Calu3 (cell line): ENCODE measurements around the gene CCDC73. TPM values are rescaled to one million over a fixed set of nuclear protein-coding genes. Genes with fewer than 3 reads are reported as not detected.

Experiments used
- BruUV-seq: library from RNA; stranded (reverse); fragments of 400-500 nt; replicated peaks from 2 replicates; lab custom pipeline; 2021; lab: Mats Ljungman, UMichigan
- CTCF ChIA-PET: fragments of 300-600 bp; sonication (Branson Sonifier 250); formaldehyde crosslinking; loops from one replicate; lab custom pipeline; 2022; ENCODE audit warnings: antibody characterized with exemption; lab: Charles Lee
- DNase-seq: peaks from one replicate; pipeline ENCODE4 v3.0.0; 2022
- H3K27ac Mint-ChIP-seq: one replicate; pipeline ENCODE4 v1.8.0; 2022; ENCODE audit warnings: mixed read lengths; ENCODE audit not compliant: unreplicated experiment
- H3K27me3 Mint-ChIP-seq: one replicate; pipeline ENCODE4 v1.8.0; 2022; ENCODE audit warnings: mixed read lengths; ENCODE audit not compliant: unreplicated experiment
- H3K36me3 Mint-ChIP-seq: one replicate; pipeline ENCODE4 v1.8.0; 2022; ENCODE audit warnings: mild to moderate bottlenecking, moderate library complexity, mixed read lengths; ENCODE audit not compliant: insufficient read depth, unreplicated experiment
- H3K4me1 Mint-ChIP-seq: one replicate; pipeline ENCODE4 v1.8.0; 2022; ENCODE audit warnings: mild to moderate bottlenecking, low read depth, mixed read lengths; ENCODE audit not compliant: unreplicated experiment
- H3K4me3 Mint-ChIP-seq: one replicate; pipeline ENCODE4 v1.8.0; 2022; ENCODE audit warnings: mild to moderate bottlenecking, low read depth, moderate library complexity, mixed read lengths; ENCODE audit not compliant: unreplicated experiment
- H3K9me3 Mint-ChIP-seq: one replicate; pipeline ENCODE4 v1.8.0; 2022; ENCODE audit warnings: low read depth, mixed read lengths; ENCODE audit not compliant: unreplicated experiment
- intact Hi-C: fragments of 100-400 bp; cut with micrococcal nuclease; formaldehyde crosslinking; loops from one replicate; pipeline ENCODE4 v1.10.0; 2022; ENCODE audit not compliant: unreplicated experiment
- total RNA-seq: library from RNA; stranded (reverse); gene quantifications from 2 replicates; pipeline ENCODE4 v1.2.3, GENCODE V29; 2022
- TF ChIP-seq, protein P1 (sequence below): fragments of 200-600 bp; IDR thresholded peaks from one replicate; pipeline ENCODE4 v1.8.0; 2022; ENCODE audit warnings: antibody characterized with exemption; ENCODE audit not compliant: unreplicated experiment

The CCDC73 gene
- total RNA-seq, 1 experiment from 2014 or later: not detected

DNA sequence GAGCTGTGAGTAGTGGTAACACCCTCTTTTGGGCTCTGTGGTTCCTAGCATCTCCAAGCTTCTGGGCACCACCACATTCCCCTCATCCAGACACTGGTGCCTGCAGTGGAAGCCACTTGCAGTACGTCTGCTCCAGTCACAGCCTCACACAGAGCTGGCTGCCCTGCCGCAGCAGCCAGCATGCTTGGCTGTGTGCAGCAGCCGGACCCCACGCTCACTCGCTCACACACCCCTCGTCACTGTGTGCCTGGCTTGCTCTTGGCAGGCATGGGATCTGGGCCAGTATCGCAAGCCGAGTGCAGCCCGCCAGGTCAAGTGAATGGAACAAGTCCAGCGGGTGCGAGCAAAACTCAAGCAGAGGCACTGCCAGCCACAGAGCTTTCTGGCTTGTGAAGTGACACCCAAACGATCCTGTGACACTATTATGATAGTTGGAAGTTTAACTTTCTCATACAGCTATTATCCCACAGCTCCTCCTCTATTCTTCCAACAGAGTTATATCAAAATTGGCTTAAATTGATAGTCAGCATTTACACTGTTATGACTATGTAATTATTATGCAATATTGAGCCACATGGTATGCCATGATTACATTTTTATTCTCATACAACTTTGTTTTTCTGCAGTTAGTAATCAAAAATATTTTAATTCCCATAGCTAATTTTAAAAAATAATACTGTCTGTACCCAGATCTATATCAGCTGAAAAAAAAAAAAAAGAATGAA lies 89.0 kb downstream of the CCDC73 start:
- no peak for DNase-seq
- CTCF ChIA-PET: interaction anchor here (0.6 to 1.2 kb wide), 2 partner anchors 9 to 614 kb away, joined by 3 to 6 read pairs; no protein-coding TSS in a partner anchor

DNA sequence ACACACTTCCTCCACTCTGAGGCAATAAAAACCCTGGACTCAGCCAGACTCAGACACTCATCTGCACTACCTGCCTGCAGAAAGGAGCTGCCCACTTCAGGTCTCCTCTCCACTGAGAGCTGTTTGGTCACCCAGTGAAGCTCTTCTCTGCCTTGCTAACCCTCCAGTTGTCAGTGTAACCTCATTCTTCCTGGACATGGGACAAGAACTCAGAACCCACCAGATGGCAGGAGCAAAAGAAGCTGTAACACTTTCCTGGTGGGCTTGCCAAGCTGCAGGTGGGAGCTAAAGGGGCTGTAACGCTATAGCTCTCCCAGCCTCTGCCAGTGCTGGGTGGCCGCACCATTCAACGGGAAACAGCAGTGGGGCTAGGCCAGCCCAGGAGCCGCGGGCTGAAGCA lies 89.7 kb downstream of the CCDC73 start:
- CTCF ChIA-PET: no interaction called here
- peaks cover 6% of the 10 kb centered on the region for H3K36me3 Mint-ChIP-seq
- TF ChIP-seq, protein P1, sequence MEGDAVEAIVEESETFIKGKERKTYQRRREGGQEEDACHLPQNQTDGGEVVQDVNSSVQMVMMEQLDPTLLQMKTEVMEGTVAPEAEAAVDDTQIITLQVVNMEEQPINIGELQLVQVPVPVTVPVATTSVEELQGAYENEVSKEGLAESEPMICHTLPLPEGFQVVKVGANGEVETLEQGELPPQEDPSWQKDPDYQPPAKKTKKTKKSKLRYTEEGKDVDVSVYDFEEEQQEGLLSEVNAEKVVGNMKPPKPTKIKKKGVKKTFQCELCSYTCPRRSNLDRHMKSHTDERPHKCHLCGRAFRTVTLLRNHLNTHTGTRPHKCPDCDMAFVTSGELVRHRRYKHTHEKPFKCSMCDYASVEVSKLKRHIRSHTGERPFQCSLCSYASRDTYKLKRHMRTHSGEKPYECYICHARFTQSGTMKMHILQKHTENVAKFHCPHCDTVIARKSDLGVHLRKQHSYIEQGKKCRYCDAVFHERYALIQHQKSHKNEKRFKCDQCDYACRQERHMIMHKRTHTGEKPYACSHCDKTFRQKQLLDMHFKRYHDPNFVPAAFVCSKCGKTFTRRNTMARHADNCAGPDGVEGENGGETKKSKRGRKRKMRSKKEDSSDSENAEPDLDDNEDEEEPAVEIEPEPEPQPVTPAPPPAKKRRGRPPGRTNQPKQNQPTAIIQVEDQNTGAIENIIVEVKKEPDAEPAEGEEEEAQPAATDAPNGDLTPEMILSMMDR: no peak
- no peaks in the 10 kb centered on the region for H3K27me3 Mint-ChIP-seq
- H3K4me3 Mint-ChIP-seq: no peak overlapping the region
- no peak for DNase-seq
- peaks cover 2% of the 10 kb centered on the region for H3K9me3 Mint-ChIP-seq
- intact Hi-C loops: loop anchor here (5.0 to 10.0 kb wide), 2 partner anchors 117 to 380 kb away; no protein-coding TSS in a partner anchor
- BruUV-seq: no TSS peak
- peaks cover 37% of the 10 kb centered on the region for H3K4me1 Mint-ChIP-seq
- no peak overlapping the region for H3K27ac Mint-ChIP-seq

More for the DNA sequence above, 89.0 kb downstream of the CCDC73 start:
- H3K4me1 Mint-ChIP-seq: peaks cover 37% of the 10 kb centered on the region
- intact Hi-C loops: loop anchor here (5.0 to 10.0 kb wide), 2 partner anchors 118 to 381 kb away; no protein-coding TSS in a partner anchor
- peaks cover 6% of the 10 kb centered on the region for H3K36me3 Mint-ChIP-seq
- H3K27me3 Mint-ChIP-seq: no peaks in the 10 kb centered on the region
- no peak overlapping the region for H3K4me3 Mint-ChIP-seq
- TF ChIP-seq, protein P1: no peak
- H3K27ac Mint-ChIP-seq: peak overlapping the region; percentile 75
- peaks cover 2% of the 10 kb centered on the region for H3K9me3 Mint-ChIP-seq
- no TSS peak for BruUV-seq

DNA sequence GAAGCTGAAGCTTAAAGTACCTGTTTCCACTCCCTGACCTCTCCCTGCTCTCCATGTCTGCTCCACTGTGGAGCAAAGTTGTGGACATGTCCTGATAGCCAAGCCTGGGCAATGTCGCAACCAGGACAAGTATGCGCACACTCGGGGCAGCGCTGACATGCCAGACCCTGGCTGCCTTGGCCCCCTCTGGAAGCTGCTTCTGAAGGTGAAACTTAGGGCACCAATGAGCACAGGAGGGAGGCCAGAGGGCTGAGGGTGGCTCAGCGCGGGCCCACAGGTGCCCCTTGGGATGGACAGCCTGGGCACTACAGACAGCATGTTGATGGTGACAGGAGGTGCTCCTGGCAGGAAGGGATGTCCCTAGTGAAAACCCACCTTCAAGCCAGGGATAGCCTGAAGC lies 90.2 kb downstream of the CCDC73 start:
- peaks cover 2% of the 10 kb centered on the region for H3K9me3 Mint-ChIP-seq
- intact Hi-C loops: loop anchor here (10.0 kb wide), 1 partner anchor 379 kb away; no protein-coding TSS in a partner anchor
- CTCF ChIA-PET: no interaction called here

DNA sequence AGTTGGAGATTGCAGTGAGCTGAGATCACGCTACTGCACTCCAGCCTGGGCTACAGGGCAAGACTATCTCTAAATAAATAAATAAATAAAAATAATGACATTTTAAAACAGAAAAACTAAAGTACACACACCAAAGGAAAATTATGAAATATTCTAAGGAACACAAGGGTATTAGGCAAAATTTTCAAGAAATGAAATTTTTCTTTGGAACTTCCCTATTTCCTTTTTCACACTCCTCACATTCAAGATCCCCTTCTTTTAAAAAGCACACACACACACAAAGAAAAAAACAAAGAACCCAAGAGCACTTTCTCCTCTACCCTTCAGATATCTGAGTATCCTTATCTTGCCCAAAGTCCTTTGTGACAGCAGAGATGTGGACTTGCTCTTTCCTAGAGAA lies 92.8 kb downstream of the CCDC73 start:
- no peak for DNase-seq
- H3K4me3 Mint-ChIP-seq: no peak overlapping the region
- CTCF ChIA-PET: no interaction called here
- TF ChIP-seq, protein P1: no peak
- H3K27ac Mint-ChIP-seq: no peak overlapping the region
- intact Hi-C loops: loop anchor here (10.0 kb wide), 1 partner anchor 377 kb away; no protein-coding TSS in a partner anchor
- no TSS peak for BruUV-seq
- no peaks in the 10 kb centered on the region for H3K9me3 Mint-ChIP-seq
- H3K4me1 Mint-ChIP-seq: peaks cover 22% of the 10 kb centered on the region
- no peaks in the 10 kb centered on the region for H3K27me3 Mint-ChIP-seq
- peaks cover 6% of the 10 kb centered on the region for H3K36me3 Mint-ChIP-seq

More for the DNA sequence above, 90.2 kb downstream of the CCDC73 start:
- H3K27ac Mint-ChIP-seq: no peak overlapping the region
- TF ChIP-seq, protein P1: no peak
- DNase-seq: no peak
- H3K4me1 Mint-ChIP-seq: peaks cover 37% of the 10 kb centered on the region
- no peaks in the 10 kb centered on the region for H3K27me3 Mint-ChIP-seq
- no peak overlapping the region for H3K4me3 Mint-ChIP-seq
- H3K36me3 Mint-ChIP-seq: peaks cover 6% of the 10 kb centered on the region
- BruUV-seq: no TSS peak
